Measurements from ENCODE around the gene PCARE.
"Not testable (repeated sequence)": the region's sequence is repeated elsewhere in the genome, so short reads cannot be mapped to it uniquely, and the experiment has no call there.

PCARE gene

DNA sequence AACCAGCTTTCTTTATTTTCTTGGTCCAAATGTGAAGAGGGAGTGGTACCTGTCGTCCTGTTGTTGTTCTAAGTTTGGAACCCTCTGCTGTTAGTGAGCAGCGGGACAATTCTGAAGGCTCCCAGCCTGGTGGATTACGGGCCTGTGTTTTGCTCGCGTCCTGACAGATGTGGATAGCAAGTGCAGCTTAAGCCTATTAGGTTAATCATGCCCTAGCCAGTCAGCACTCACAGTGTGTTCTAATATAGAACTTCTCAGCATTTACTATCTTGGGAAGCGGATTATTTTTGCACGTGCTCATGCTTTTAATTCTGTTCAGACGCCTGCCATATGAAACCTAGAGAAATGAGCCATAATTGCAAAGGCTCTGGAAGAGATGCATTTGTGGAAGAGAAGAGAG, at the start of gene PCARE:
PCARE (minus strand) TSS at position 113 of the 400 bp plus-strand sequence. CDS start 262 bp downstream, outside the sequence.
- no peak for FAIRE-seq

- FAIRE-seq = no peak
Measured at GRCh38 chr2:29123617-29124349, 49.5 kb upstream of the PCARE start.

- no peak for FAIRE-seq
Measured at GRCh38 chr2:29120846-29121245, 46.5 kb upstream of the PCARE start.

GRCh38 chr2:29119211-29119610, 44.9 kb upstream of the PCARE start:
- no peak for FAIRE-seq

DNA sequence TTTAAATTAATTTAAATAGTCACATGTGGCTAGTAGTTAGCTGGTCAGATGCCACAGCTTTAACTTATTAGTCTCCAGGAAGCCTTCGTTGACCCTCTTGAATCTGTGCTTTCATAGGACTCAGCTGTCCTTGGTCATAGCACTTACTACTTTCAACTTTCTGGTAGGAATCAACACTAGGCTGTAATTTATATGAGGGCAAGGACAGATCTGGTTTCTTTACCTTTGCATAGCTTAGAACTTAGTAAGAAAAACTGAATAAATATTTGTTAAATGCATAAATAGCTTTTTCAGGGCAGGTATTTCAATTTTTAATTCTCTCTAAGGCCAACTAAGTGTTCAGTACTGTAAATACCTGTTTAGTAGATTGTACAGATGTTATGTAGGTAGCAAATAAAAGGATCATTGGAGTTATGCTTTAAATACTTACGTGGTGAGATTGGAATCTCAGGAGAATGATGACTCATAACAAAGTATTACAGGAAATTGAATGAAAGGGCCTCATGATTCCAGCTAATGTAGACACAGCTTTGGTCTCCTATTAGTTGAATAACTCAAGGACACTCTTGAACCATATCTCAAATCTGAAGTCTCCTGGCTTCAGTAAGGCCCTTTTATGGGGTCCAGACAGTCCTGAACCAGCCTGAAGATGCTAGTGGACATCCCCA, 43.4 kb upstream of the PCARE start:
- no peak for FAIRE-seq

DNA sequence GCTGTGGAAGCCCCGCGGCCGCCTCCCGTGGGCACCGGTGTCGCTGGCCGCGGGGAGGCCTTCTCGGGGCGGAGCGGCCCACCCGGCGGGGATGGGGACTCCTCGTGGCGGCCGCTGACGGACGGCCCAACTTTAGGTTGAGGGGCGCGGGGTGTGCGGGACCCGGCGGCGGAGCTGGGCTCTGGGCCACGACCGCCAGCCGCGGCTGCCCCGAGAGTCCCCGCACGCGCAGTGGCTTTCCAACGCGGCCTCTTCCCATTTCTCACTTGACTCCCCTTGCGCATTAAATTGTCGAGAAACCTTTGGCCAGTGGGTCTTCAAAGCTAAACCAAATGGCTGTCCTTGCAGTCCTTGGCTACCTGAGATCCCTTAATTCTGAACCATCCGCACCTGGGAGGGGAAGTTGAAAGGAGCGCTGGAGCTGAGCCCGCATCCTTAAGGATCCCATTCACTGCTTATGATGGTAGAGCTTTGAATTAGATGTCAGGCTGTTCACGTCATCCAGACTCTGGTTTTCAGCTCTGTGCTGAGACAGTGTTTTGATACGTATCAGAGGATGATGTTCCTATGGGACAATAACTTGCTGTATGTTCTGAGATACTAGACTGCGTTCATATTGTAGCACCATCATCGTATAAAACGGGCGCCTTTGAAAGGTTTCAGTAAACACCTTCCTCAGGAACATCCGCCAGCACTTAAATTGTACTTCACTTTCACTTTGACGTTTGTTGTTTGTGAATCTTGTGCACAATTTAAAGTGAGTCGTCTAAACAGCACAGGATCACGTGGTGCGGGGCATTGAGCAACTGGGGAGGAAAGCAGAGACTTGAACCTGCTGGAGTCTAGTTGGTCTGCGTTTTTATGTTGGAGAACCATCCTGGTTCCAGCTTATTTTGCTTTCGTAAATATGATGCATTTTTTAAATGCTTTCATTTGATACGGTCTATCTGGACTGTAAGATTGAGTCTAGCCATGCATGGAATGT, 41.8 kb upstream of the PCARE start:
- FAIRE-seq = no peak

GRCh38 chr2:29114946-29115609, 40.8 kb upstream of the PCARE start, which contains the start of gene CLIP4:
Gene CLIP4 (plus strand): TSS chr2:29115415. CDS start chr2:29121389, 5,974 bp downstream.
- no peak for FAIRE-seq

GRCh38 chr2:29114586-29114945, 40.2 kb upstream of the PCARE start:
- no peak for FAIRE-seq

- no peak for FAIRE-seq
Measured at GRCh38 chr2:29113891-29114321, 39.6 kb upstream of the PCARE start.

GRCh38 chr2:29113027-29113686, 38.8 kb upstream of the PCARE start:
- FAIRE-seq = no peak

DNA sequence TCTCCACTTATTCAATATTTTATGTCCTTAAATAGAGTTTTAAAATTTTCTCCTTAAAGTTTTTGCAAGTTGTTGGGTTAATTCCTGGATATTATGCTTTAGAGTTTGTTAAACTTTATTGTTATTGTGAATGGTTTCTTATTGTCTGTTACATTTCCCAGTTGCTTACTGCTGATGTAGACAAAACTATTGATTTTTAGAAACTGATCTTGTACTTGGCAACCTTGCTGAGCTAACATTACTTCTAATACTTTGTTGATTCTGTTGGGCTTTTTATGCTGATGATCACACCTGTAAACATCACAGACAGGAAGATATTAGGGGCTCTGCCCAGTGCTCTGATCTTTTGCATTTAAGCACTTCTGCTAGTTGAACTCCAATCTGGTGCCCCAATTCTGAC, 38.1 kb upstream of the PCARE start:
- FAIRE-seq = no peak

- no peak for FAIRE-seq
Measured at GRCh38 chr2:29110916-29111535, 36.7 kb upstream of the PCARE start.

- no peak for FAIRE-seq
Measured at GRCh38 chr2:29109246-29109645, 34.9 kb upstream of the PCARE start.

DNA sequence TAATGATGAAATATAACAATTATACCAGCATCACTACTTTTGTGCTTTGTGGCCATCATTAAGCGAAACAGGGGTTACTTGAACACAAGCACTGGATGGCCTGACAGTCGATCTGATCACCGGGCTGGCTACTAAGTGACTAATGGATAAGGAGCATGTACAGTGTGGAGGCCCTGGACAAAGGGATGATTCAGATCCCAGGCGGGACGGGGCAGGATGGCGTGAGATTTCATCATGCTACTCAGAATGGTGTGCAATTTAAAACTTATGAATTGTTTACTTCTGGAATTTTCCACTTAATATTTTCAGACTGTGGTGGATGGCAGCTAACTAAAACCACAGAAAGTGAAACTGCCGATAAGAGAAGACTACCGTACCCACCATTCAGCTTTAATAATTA, 33.9 kb upstream of the PCARE start:
- no peak for FAIRE-seq

DNA sequence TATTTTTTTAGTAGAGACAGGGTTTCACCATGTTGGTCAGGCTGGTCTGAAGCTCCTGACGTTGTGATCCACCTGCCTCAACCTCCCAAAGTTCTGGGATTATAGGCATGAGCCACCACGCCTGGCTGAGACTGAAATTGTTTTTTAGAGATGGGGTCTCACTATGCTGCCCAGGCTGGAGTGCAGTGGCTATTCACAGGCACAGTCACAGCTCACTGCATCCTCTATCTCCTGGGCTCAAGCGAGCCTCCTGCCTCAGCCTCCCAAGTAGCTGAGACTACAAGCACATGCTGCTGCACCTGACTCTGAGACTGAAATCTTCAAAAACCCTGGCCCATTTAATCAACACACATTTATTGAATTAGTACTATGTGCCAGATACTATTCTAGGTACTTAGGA, 33.2 kb upstream of the PCARE start:
- FAIRE-seq = not testable (repeated sequence)

DNA sequence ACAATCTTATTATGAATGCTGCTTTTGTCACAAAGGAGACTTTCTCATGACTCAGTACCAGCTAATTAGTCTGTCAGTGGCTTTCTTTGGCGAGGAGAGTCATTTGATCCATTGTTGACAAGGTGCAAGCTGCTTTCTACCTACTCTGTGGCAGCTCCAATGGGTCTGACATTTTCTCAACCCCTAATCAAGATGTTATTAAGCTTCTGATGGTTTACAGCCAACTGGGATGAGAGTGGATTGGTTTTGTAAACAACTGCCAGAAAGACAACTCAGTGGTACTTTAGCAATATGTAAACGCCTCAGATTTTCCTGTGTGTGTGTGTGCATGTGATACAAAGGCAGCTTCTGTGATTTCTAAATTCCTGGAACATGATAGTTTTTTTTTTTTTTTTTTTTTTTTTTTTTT, 32.7 kb upstream of the PCARE start:
- no peak for FAIRE-seq

DNA sequence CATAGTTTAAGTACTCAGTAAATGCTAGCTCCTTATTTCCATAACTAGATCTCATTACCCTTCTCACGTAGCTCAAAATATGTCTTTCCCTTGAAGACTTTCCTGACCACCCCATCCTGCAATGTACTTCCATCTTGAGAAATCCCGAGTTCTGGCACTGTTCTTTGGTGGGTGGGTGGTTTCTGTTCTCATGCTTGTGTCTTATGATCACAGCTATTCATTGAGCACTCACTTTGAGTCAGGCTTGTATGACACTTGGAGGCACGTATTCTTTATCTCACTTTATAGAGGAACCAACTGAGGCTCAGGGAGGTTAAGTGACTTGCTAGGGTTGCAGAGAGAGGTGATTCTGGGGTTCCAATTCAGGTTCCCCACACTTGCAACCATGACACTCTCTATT, 31.9 kb upstream of the PCARE start:
- no peak for FAIRE-seq

DNA sequence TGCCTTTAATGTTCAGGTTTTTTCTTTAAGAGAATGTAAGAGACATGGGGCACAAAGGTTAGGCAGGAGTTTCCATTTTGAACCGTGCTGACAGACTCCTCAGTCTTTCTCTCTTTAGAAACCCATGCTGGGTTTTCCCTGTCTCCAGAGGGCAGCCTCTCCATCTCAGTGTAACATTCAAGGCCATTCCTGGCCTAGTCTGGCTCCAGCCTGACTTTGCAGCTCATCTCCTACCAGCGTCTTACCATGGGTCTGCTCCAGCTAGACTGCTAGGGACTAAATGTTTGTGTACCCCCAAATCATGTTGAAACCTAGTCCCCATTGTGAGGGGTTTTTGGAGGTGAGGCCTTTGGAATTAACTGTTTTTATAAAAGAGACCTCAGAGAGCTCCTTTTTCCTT, 31.1 kb upstream of the PCARE start:
- FAIRE-seq = no peak

GRCh38 chr2:29104688-29105087, 30.4 kb upstream of the PCARE start:
- FAIRE-seq = no peak

DNA sequence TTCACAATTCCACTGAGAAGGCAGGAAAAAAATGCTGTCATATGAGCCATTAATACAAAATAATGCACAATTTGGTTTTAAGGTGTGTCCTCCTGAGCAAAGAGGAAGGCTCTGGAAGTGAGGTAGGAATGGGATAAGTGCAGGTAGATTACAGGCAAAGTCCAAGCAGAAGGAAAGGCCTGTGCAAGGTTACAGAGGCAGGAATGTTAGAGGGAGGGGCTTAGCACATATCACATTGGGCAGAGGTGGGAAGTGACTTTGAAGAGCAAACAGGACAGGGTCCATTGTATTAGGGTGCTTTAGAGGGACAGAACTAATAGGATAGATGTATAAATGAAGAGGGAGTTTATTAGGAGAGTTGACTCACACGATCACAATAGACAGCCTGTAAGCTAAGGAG, 26.2 kb upstream of the PCARE start:
- FAIRE-seq = no peak

GRCh38 chr2:29097569-29097968, 23.2 kb upstream of the PCARE start:
- FAIRE-seq = no peak

- FAIRE-seq = no peak
Measured at GRCh38 chr2:29096969-29097368, 22.6 kb upstream of the PCARE start.

Measured in G401.6 (cell line).